ENCODE data around the gene LRRC75A. TPM values are rescaled to one million over a fixed set of nuclear protein-coding genes. Genes with fewer than 3 reads are reported as not detected.

LRRC75A gene
- total and polyA plus RNA-seq, 8 donors: 1.1 to 306 (median 3.7) TPM

Small RNA genes lying within 50 kb of the gene (small RNA-seq; reads per million reads assigned to genes)
- gene SNORD49A (0 reads per million in 4 donors), gene SNORD65 (0 reads per million in 4 donors)

Other genes with a start within 250 kb of the LRRC75A start
- gene CENPV, start 138.7 kb downstream of the LRRC75A start, total RNA-seq: 100 to 1,000 TPM in 1 of 5 donors, 10 to 100 TPM in 4; 24.5 to 324 (median 34.9) TPM
- 10 to 100 TPM; 32.1 to 41.5 (median 41.4) TPM for gene CENPV, start 138.7 kb downstream of the LRRC75A start, polyA plus RNA-seq
- 100 to 1,000 TPM; 621 to 929 (median 784) TPM for gene UBB, start 111.1 kb downstream of the LRRC75A start, total RNA-seq
- gene UBB, start 111.1 kb downstream of the LRRC75A start, polyA plus RNA-seq: 1,000 to 10,000 TPM in 2 of 3 donors, 100 to 1,000 TPM in 1; 969 to 2,679 (median 1,248) TPM
- gene TRPV2, start 76.6 kb downstream of the LRRC75A start, total RNA-seq: 10 to 100 TPM in 1 of 5 donors, 1 to 10 TPM in 3, under 1 TPM in 1; 0.58 to 24.8 (median 4.5) TPM
- gene TRPV2, start 76.6 kb downstream of the LRRC75A start, polyA plus RNA-seq: 1 to 10 TPM; 5.3 to 8.8 (median 6.4) TPM
- 10 to 100 TPM in 1 of 5 donors, 1 to 10 TPM in 4; 3.9 to 11.7 (median 4.5) TPM for gene ZNF287, start 77.0 kb upstream of the LRRC75A start, total RNA-seq
- gene ZNF287, start 77.0 kb upstream of the LRRC75A start, polyA plus RNA-seq: 1 to 10 TPM; 1.8 to 2.6 (median 2.5) TPM
- 10 to 100 TPM in 1 of 5 donors, 1 to 10 TPM in 2, not detected in 2; 1.8 to 10.4 (median 6.4) TPM for gene ZNF624, start 161.7 kb upstream of the LRRC75A start, total RNA-seq
- 1 to 10 TPM in 1 of 3 donors, under 1 TPM in 2; 0.44 to 1.5 (median 0.48) TPM for gene ZNF624, start 161.7 kb upstream of the LRRC75A start, polyA plus RNA-seq
- gene CCDC144A, start 198.0 kb upstream of the LRRC75A start, total RNA-seq: 10 to 100 TPM in 2 of 5 donors, 1 to 10 TPM in 3; 1.2 to 70.1 (median 4.0) TPM
- gene CCDC144A, start 198.0 kb upstream of the LRRC75A start, polyA plus RNA-seq: under 1 TPM in 1 of 3 donors, not detected in 2; 0.23 TPM

Data from stomach (tissue), 8 donors.